ENCODE data around the gene CP. TPM values are rescaled to one million over a fixed set of nuclear protein-coding genes. Genes with fewer than 3 reads are reported as not detected.
"Not testable (repeated sequence)": the region's sequence is repeated elsewhere in the genome, so short reads cannot be mapped to it uniquely, and the experiment has no call there.

The CP gene
- total RNA-seq, 1 donor: 0.21 TPM

- H3K27me3 ChIP-seq (ENCODE audit: insufficient read depth, low read length): no peaks in the 10 kb centered on the region
- no peaks in the 10 kb centered on the region for H3K9me3 ChIP-seq (ENCODE audit: low read depth, low read length)
Measured at GRCh38 chr3:149239357-149239936, 17.8 kb upstream of the CP start.

GRCh38 chr3:149238268-149238667 is 16.6 kb upstream of the CP start:
- not testable (repeated sequence) for H3K9me3 ChIP-seq (ENCODE audit: low read depth, low read length); H3K27me3 ChIP-seq (ENCODE audit: insufficient read depth, low read length); H3K4me1 ChIP-seq (ENCODE audit: insufficient read depth, low read length); H3K4me3 ChIP-seq (ENCODE audit: low read length)

More at GRCh38 chr3:149239357-149239936, 17.8 kb upstream of the CP start:
- H3K4me1 ChIP-seq (ENCODE audit: insufficient read depth, low read length): peaks cover 19% of the 10 kb centered on the region
- H3K4me3 ChIP-seq (ENCODE audit: low read length): no peak overlapping the region

- Histone ChIP-seq H3K4me3 (ENCODE audit: low read length) (no peak overlapping the region), H3K9me3 (ENCODE audit: low read depth, low read length) (no peaks in the 10 kb centered on the region), H3K4me1 (ENCODE audit: insufficient read depth, low read length) (no peaks in the 10 kb centered on the region), H3K27me3 (ENCODE audit: insufficient read depth, low read length) (no peaks in the 10 kb centered on the region)
Measured at GRCh38 chr3:149235599-149236424, 14.2 kb upstream of the CP start.

GRCh38 chr3:149234671-149235245 is 13.1 kb upstream of the CP start:
- no peaks in the 10 kb centered on the region for H3K4me1 ChIP-seq (ENCODE audit: insufficient read depth, low read length)
- H3K4me3 ChIP-seq (ENCODE audit: low read length): no peak overlapping the region
- no peaks in the 10 kb centered on the region for H3K27me3 ChIP-seq (ENCODE audit: insufficient read depth, low read length)
- H3K9me3 ChIP-seq (ENCODE audit: low read depth, low read length): no peaks in the 10 kb centered on the region

- H3K9me3 ChIP-seq (ENCODE audit: low read depth, low read length): no peaks in the 10 kb centered on the region
- H3K4me1 ChIP-seq (ENCODE audit: insufficient read depth, low read length): no peaks in the 10 kb centered on the region
Measured at GRCh38 chr3:149233323-149233722, 11.7 kb upstream of the CP start.

GRCh38 chr3:149231871-149232270 is 10.2 kb upstream of the CP start:
- no peaks in the 10 kb centered on the region for H3K27me3 ChIP-seq (ENCODE audit: insufficient read depth, low read length)
- H3K4me1 ChIP-seq (ENCODE audit: insufficient read depth, low read length): no peaks in the 10 kb centered on the region
- no peaks in the 10 kb centered on the region for H3K9me3 ChIP-seq (ENCODE audit: low read depth, low read length)
- H3K4me3 ChIP-seq (ENCODE audit: low read length): no peak overlapping the region

More at GRCh38 chr3:149233323-149233722, 11.7 kb upstream of the CP start:
- no peak overlapping the region for H3K4me3 ChIP-seq (ENCODE audit: low read length)
- H3K27me3 ChIP-seq (ENCODE audit: insufficient read depth, low read length): no peaks in the 10 kb centered on the region

- H3K4me1 ChIP-seq (ENCODE audit: insufficient read depth, low read length): peaks cover 17% of the 10 kb centered on the region
- no peaks in the 10 kb centered on the region for H3K27me3 ChIP-seq (ENCODE audit: insufficient read depth, low read length)
- H3K4me3 ChIP-seq (ENCODE audit: low read length): no peak overlapping the region
- no peaks in the 10 kb centered on the region for H3K9me3 ChIP-seq (ENCODE audit: low read depth, low read length)
Measured at GRCh38 chr3:149227591-149228268, 6.1 kb upstream of the CP start.

GRCh38 chr3:149226776-149227175 is 5.1 kb upstream of the CP start:
- no peak overlapping the region for H3K4me3 ChIP-seq (ENCODE audit: low read length)
- peaks cover 17% of the 10 kb centered on the region for H3K4me1 ChIP-seq (ENCODE audit: insufficient read depth, low read length)
- H3K27me3 ChIP-seq (ENCODE audit: insufficient read depth, low read length): no peaks in the 10 kb centered on the region
- no peaks in the 10 kb centered on the region for H3K9me3 ChIP-seq (ENCODE audit: low read depth, low read length)

GRCh38 chr3:149224736-149225594 is 3.3 kb upstream of the CP start:
- peaks cover 17% of the 10 kb centered on the region for H3K4me1 ChIP-seq (ENCODE audit: insufficient read depth, low read length)

GRCh38 chr3:149223461-149223820 is 1.8 kb upstream of the CP start:
- Histone ChIP-seq H3K4me3 (ENCODE audit: low read length) (no peak overlapping the region), H3K27me3 (ENCODE audit: insufficient read depth, low read length) (no peaks in the 10 kb centered on the region), H3K4me1 (ENCODE audit: insufficient read depth, low read length) (peaks cover 17% of the 10 kb centered on the region), H3K9me3 (ENCODE audit: low read depth, low read length) (no peaks in the 10 kb centered on the region)

More at GRCh38 chr3:149224736-149225594, 3.3 kb upstream of the CP start:
- no peaks in the 10 kb centered on the region for H3K27me3 ChIP-seq (ENCODE audit: insufficient read depth, low read length)
- peak overlapping the region; percentile 17 for H3K4me3 ChIP-seq (ENCODE audit: low read length)
- no peaks in the 10 kb centered on the region for H3K9me3 ChIP-seq (ENCODE audit: low read depth, low read length)

GRCh38 chr3:149219380-149220121 is 2.1 kb downstream of the CP start:
- H3K4me3 ChIP-seq (ENCODE audit: low read length); H3K9me3 ChIP-seq (ENCODE audit: low read depth, low read length); H3K4me1 ChIP-seq (ENCODE audit: insufficient read depth, low read length); H3K27me3 ChIP-seq (ENCODE audit: insufficient read depth, low read length): not testable (repeated sequence)

- H3K4me3 ChIP-seq (ENCODE audit: low read length): no peak overlapping the region
- H3K4me1 ChIP-seq (ENCODE audit: insufficient read depth, low read length): no peaks in the 10 kb centered on the region
- no peaks in the 10 kb centered on the region for H3K27me3 ChIP-seq (ENCODE audit: insufficient read depth, low read length)
- H3K9me3 ChIP-seq (ENCODE audit: low read depth, low read length): no peaks in the 10 kb centered on the region
Measured at GRCh38 chr3:149217347-149217746, 4.3 kb downstream of the CP start.

- Histone ChIP-seq H3K27me3 (ENCODE audit: insufficient read depth, low read length) (no peaks in the 10 kb centered on the region), H3K4me3 (ENCODE audit: low read length) (no peak overlapping the region), H3K9me3 (ENCODE audit: low read depth, low read length) (no peaks in the 10 kb centered on the region), H3K4me1 (ENCODE audit: insufficient read depth, low read length) (no peaks in the 10 kb centered on the region)
Measured at GRCh38 chr3:149216193-149216869, 5.3 kb downstream of the CP start.

All from mononuclear cell (primary cell).